Keratinocyte (primary cell): Measurements from ENCODE around the gene PEX7. TPM values are rescaled to one million over a fixed set of nuclear protein-coding genes. Genes with fewer than 3 reads are reported as not detected.
"Not testable (repeated sequence)": the region's sequence is repeated elsewhere in the genome, so short reads cannot be mapped to it uniquely, and the experiment has no call there.

Experiments
- DNase-seq: peaks from one replicate; pipeline ENCODE4 v3.0.0-alpha.2; 2011; ENCODE audit warnings: low read depth, missing footprints, low spot score
- FAIRE-seq: peaks from 2 replicates; lab custom pipeline; 2011; peaks lifted over from hg19 to GRCh38; lab: Jason Lieb, UNC
- H2AFZ ChIP-seq: 2 replicates; pipeline ENCODE4 v1.6.0; 2012; ENCODE audit warnings: low read length, control low read depth, inconsistent platforms; ENCODE audit not compliant: control insufficient read depth
- H3K27ac ChIP-seq: 2 replicates; pipeline ENCODE4 v1.5.1; 2011; ENCODE audit warnings: low read length; ENCODE audit not compliant: control insufficient read depth, insufficient read depth
- H3K27me3 ChIP-seq: 3 replicates; pipeline ENCODE4 v1.6.0; 2011; ENCODE audit warnings: low read length; ENCODE audit not compliant: control insufficient read depth, insufficient read depth; ENCODE audit errors: extremely low read depth
- H3K36me3 ChIP-seq, 2 experiments: 2 replicates in 1 of 2; 3 replicates in 1 of 2; pipeline ENCODE4 v1.5.1; 2011; ENCODE audit warnings: low read length in 2 of 2, mild to moderate bottlenecking in 1 of 2; ENCODE audit not compliant: control insufficient read depth in 2 of 2, insufficient read depth in 2 of 2; ENCODE audit errors: extremely low read depth in 1 of 2
- H3K4me1 ChIP-seq: 3 replicates; pipeline ENCODE4 v1.5.1; 2011; ENCODE audit warnings: low read length; ENCODE audit not compliant: control insufficient read depth, insufficient read depth; ENCODE audit errors: extremely low read depth
- H3K4me2 ChIP-seq: 3 replicates; pipeline ENCODE4 v1.6.0; 2011; ENCODE audit warnings: low read depth, low read length; ENCODE audit not compliant: control insufficient read depth, insufficient read depth; ENCODE audit errors: extremely low read depth
- H3K4me3 ChIP-seq, 3 experiments: fragments of 200-600 bp in 1 of 3; sonication (generic) in 1 of 3; 2 replicates in 2 of 3; 3 replicates in 1 of 3; pipeline ENCODE4 v1.5.1; 2011 to 2016; ENCODE audit warnings: low read length in 3 of 3, mild to moderate bottlenecking in 3 of 3, control low read depth in 2 of 3, inconsistent platforms in 1 of 3, low read depth in 1 of 3, mixed read lengths in 1 of 3, mixed run types in 1 of 3, moderate library complexity in 1 of 3; ENCODE audit not compliant: control insufficient read depth in 2 of 3, insufficient read depth in 2 of 3; ENCODE audit errors: extremely low read depth in 1 of 3
- H3K79me2 ChIP-seq: 2 replicates; pipeline ENCODE4 v1.6.0; 2012; ENCODE audit warnings: low read length; ENCODE audit not compliant: control insufficient read depth, insufficient read depth
- H3K9ac ChIP-seq: 3 replicates; pipeline ENCODE4 v1.6.0; 2011; ENCODE audit warnings: low read length; ENCODE audit not compliant: control insufficient read depth, insufficient read depth; ENCODE audit errors: extremely low read depth
- H3K9me1 ChIP-seq: 3 replicates; pipeline ENCODE4 v1.6.0; 2011; ENCODE audit warnings: low read length; ENCODE audit not compliant: control insufficient read depth, insufficient read depth; ENCODE audit errors: extremely low read depth
- H3K9me3 ChIP-seq: 2 replicates; pipeline ENCODE4 v1.5.1; 2012; ENCODE audit warnings: low read depth, low read length; ENCODE audit not compliant: control insufficient read depth
- H4K20me1 ChIP-seq: 3 replicates; pipeline ENCODE4 v1.6.0; 2011; ENCODE audit warnings: low read length; ENCODE audit not compliant: control insufficient read depth, insufficient read depth; ENCODE audit errors: extremely low read depth
- EZH2 ChIP-seq: IDR thresholded peaks from one replicate; pipeline ENCODE4 v1.6.1; 2012; ENCODE audit warnings: inconsistent platforms, mild to moderate bottlenecking, low read length, moderate library complexity
- dilution Hi-C: fragments of 300-500 bp; cut with MboI; formaldehyde crosslinking; loops from one replicate; pipeline ENCODE4 v1.7.0; 2020; ENCODE audit warnings: low sequenced_read_pairs; ENCODE audit not compliant: extremely low pct_ligation_motif_present
- polyA plus RNA-seq, 5 experiments: library from polyadenylated mRNA; depleted of rRNA in 3 of 5; stranded (reverse) in 3 of 5; stranded (forward) in 1 of 5; unstranded in 1 of 5; fragments of >200 nt; gene quantifications; 1 replicate in 1 of 5; 2 replicates in 3 of 5; 3 replicates in 1 of 5; pipeline versions ENCODE4 v1.2.1 to v1.2.3, GENCODE V29; 2011 to 2012; ENCODE audit warnings: missing spikeins in 2 of 5, low read depth in 1 of 5, low replicate concordance in 1 of 5
- TF ChIP-seq, protein P1 (sequence below), 3 experiments: IDR thresholded peaks in 1 of 3; conservative IDR thresholded peaks in 1 of 3; optimal IDR thresholded peaks in 1 of 3; 2 replicates in 2 of 3; 3 replicates in 1 of 3; pipeline versions ENCODE3 to v1.5.1; 2011; ENCODE audit warnings: low read length in 3 of 3, mild to moderate bottlenecking in 3 of 3, moderate library complexity in 2 of 3, control low read depth in 1 of 3, inconsistent platforms in 1 of 3; ENCODE audit not compliant: insufficient read depth in 2 of 3; ENCODE audit errors: extremely low read depth in 1 of 3

PEX7 gene
- polyA plus RNA-seq, 1 donor (not counting 4 experiments of a cell fraction or from before 2014, with no cell fraction given) = 15.6 TPM

GRCh38 chr6:136901212-136901784 lies 78.9 kb downstream of the PEX7 start:
- FAIRE-seq = no peak

DNA sequence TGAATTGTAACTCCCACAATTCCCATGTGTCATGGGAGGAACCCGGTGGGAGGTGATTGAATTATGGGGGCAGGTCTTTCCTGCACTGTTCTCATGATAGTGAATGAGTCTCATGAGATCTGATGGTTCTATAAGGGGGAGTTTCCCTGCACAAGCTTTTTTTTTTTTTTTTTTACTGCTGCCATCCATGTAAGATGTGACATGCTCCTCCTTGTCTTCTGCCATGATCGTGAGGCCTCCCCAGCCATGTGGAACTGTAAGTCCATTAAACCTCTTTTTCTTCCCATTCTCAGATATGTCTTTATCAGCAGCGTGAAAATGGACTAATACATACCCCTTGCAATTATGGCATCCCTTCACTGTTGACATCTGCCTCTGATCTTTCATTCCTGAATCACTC lies 82.1 kb downstream of the PEX7 start:
- H2AFZ ChIP-seq, H3K79me2 ChIP-seq, H3K9me3 ChIP-seq, H3K4me2 ChIP-seq, H3K9me1 ChIP-seq, DNase-seq, H3K9ac ChIP-seq, H3K27ac ChIP-seq, H3K27me3 ChIP-seq, H3K4me1 ChIP-seq, H4K20me1 ChIP-seq, FAIRE-seq, H3K4me3 ChIP-seq, dilution Hi-C loops, H3K36me3 ChIP-seq: not testable (repeated sequence)

More at GRCh38 chr6:136901212-136901784, 78.9 kb downstream of the PEX7 start:
- no peaks in the 10 kb centered on the region for H3K9me3 ChIP-seq
- H3K79me2 ChIP-seq = no peaks in the 10 kb centered on the region
- TF ChIP-seq EZH2 = no peak
- TF ChIP-seq, protein P1, sequence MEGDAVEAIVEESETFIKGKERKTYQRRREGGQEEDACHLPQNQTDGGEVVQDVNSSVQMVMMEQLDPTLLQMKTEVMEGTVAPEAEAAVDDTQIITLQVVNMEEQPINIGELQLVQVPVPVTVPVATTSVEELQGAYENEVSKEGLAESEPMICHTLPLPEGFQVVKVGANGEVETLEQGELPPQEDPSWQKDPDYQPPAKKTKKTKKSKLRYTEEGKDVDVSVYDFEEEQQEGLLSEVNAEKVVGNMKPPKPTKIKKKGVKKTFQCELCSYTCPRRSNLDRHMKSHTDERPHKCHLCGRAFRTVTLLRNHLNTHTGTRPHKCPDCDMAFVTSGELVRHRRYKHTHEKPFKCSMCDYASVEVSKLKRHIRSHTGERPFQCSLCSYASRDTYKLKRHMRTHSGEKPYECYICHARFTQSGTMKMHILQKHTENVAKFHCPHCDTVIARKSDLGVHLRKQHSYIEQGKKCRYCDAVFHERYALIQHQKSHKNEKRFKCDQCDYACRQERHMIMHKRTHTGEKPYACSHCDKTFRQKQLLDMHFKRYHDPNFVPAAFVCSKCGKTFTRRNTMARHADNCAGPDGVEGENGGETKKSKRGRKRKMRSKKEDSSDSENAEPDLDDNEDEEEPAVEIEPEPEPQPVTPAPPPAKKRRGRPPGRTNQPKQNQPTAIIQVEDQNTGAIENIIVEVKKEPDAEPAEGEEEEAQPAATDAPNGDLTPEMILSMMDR (optimal IDR thresholded peaks at IDR 0.05 in 1 of 3, IDR thresholded peaks at IDR 0.05 in 1 of 3, conservative IDR thresholded peaks at IDR 0.05 in 1 of 3; ENCODE audit: extremely low read depth in 1 of 3, insufficient read depth in 2 of 3, low read length in 3 of 3) = no peak
- H3K4me2 ChIP-seq = no peak overlapping the region
- H2AFZ ChIP-seq = no peak overlapping the region
- no peak overlapping the region for H3K4me3 ChIP-seq
- H3K4me1 ChIP-seq = no peaks in the 10 kb centered on the region
- H3K36me3 ChIP-seq = peaks cover 6 to 7% of the 10 kb centered on the region in 2 experiments
- H4K20me1 ChIP-seq = no peaks in the 10 kb centered on the region
- no peak overlapping the region for H3K27ac ChIP-seq
- no peaks in the 10 kb centered on the region for H3K9me1 ChIP-seq
- no peak overlapping the region for H3K9ac ChIP-seq
- no peak for DNase-seq
- H3K27me3 ChIP-seq = no peaks in the 10 kb centered on the region
- dilution Hi-C loops = no loop called here

GRCh38 chr6:136914947-136915346 lies 92.6 kb downstream of the PEX7 start:
- dilution Hi-C loops = no loop called here
- FAIRE-seq = no peak
- H3K9me3 ChIP-seq = no peaks in the 10 kb centered on the region

More at GRCh38 chr6:136914947-136915346, 92.6 kb downstream of the PEX7 start:
- H4K20me1 ChIP-seq = no peaks in the 10 kb centered on the region
- no peak overlapping the region for H3K27ac ChIP-seq
- no peak overlapping the region for H2AFZ ChIP-seq
- no peaks in the 10 kb centered on the region for H3K9me1 ChIP-seq
- H3K79me2 ChIP-seq = no peaks in the 10 kb centered on the region
- H3K4me3 ChIP-seq = no peak overlapping the region
- TF ChIP-seq, protein P1 (optimal IDR thresholded peaks at IDR 0.05 in 1 of 3, IDR thresholded peaks at IDR 0.05 in 1 of 3, conservative IDR thresholded peaks at IDR 0.05 in 1 of 3; ENCODE audit: extremely low read depth in 1 of 3, insufficient read depth in 2 of 3, low read length in 3 of 3) = no peak
- H3K9ac ChIP-seq = no peak overlapping the region
- DNase-seq = no peak
- peaks cover 2 to 9% of the 10 kb centered on the region in 2 experiments for H3K36me3 ChIP-seq
- no peaks in the 10 kb centered on the region for H3K4me1 ChIP-seq
- no peak overlapping the region for H3K4me2 ChIP-seq
- no peaks in the 10 kb centered on the region for H3K27me3 ChIP-seq
